HEK293 (cell line): Measurements from ENCODE around the gene TMEM9B.
A peak's percentile ranks its signal among the peaks of the same experiment; 100 is the strongest.

Experiments used
- IKZF3 ChIP-seq: fragments of 450-650 bp; IDR thresholded peaks from 2 replicates; pipeline ENCODE4 v1.5.0; 2018; ENCODE audit warnings: missing biosample characterization, mild to moderate bottlenecking, missing genetic modification characterization, moderate library complexity
- KLF16 ChIP-seq: fragments of 450-650 bp; formaldehyde crosslinking; IDR thresholded peaks from 2 replicates; pipeline ENCODE4 v1.5.1; 2017; ENCODE audit warnings: missing biosample characterization, missing genetic modification characterization
- MZF1 ChIP-seq: fragments of 450-650 bp; formaldehyde crosslinking; IDR thresholded peaks from 2 replicates; pipeline ENCODE4 v1.5.1; 2017; ENCODE audit warnings: missing biosample characterization, missing genetic modification characterization, borderline replicate concordance
- SCRT2 ChIP-seq: fragments of 450-650 bp; formaldehyde crosslinking; IDR thresholded peaks from 2 replicates; pipeline ENCODE4 v1.5.1; 2016; ENCODE audit warnings: missing biosample characterization, missing genetic modification characterization
- TCF7L2 ChIP-seq: IDR thresholded peaks from 2 replicates; pipeline ENCODE4 v1.6.1; 2011; ENCODE audit warnings: low read depth, mild to moderate bottlenecking, inconsistent platforms, low read length, moderate library complexity, borderline replicate concordance
- TRIM28 ChIP-seq: IDR thresholded peaks from 2 replicates; pipeline ENCODE4 v1.6.1; 2011; ENCODE audit warnings: low read length, control low read depth, borderline replicate concordance
- ZBTB1 ChIP-seq: fragments of 450-650 bp; formaldehyde crosslinking; IDR thresholded peaks from 2 replicates; pipeline ENCODE4 v1.5.1; 2016; ENCODE audit warnings: missing biosample characterization, missing genetic modification characterization
- ZBTB20 ChIP-seq: fragments of 450-650 bp; formaldehyde crosslinking; IDR thresholded peaks from 2 replicates; pipeline ENCODE4 v1.5.1; 2016; ENCODE audit warnings: missing biosample characterization, missing genetic modification characterization
- ZBTB48 ChIP-seq: fragments of 450-650 bp; formaldehyde crosslinking; IDR thresholded peaks from 2 replicates; pipeline ENCODE4 v1.5.1; 2016; ENCODE audit warnings: missing biosample characterization, missing genetic modification characterization
- ZFP41 ChIP-seq: fragments of 450-650 bp; formaldehyde crosslinking; IDR thresholded peaks from 2 replicates; pipeline ENCODE4 v1.5.1; 2016; ENCODE audit warnings: missing biosample characterization, missing genetic modification characterization, borderline replicate concordance
- ZNF18 ChIP-seq: fragments of 450-650 bp; formaldehyde crosslinking; IDR thresholded peaks from 2 replicates; pipeline ENCODE4 v1.5.1; 2016; ENCODE audit warnings: missing biosample characterization, missing genetic modification characterization
- ZNF184 ChIP-seq: fragments of 450-650 bp; IDR thresholded peaks from 2 replicates; pipeline ENCODE4 v1.5.1; 2018; ENCODE audit warnings: missing biosample characterization, mild to moderate bottlenecking, missing genetic modification characterization
- ZNF19 ChIP-seq: fragments of 450-650 bp; formaldehyde crosslinking; IDR thresholded peaks from 2 replicates; pipeline ENCODE4; 2016; ENCODE audit warnings: missing biosample characterization, missing genetic modification characterization, low read depth
- ZNF202 ChIP-seq: fragments of 450-650 bp; formaldehyde crosslinking; IDR thresholded peaks from 2 replicates; pipeline ENCODE4 v1.5.1; 2016; ENCODE audit warnings: missing biosample characterization, missing genetic modification characterization, borderline replicate concordance
- ZNF362 ChIP-seq: fragments of 450-650 bp; formaldehyde crosslinking; IDR thresholded peaks from 2 replicates; pipeline ENCODE4 v1.5.1; 2016; ENCODE audit warnings: missing biosample characterization, missing genetic modification characterization
- ZNF366 ChIP-seq: fragments of 450-650 bp; formaldehyde crosslinking; conservative IDR thresholded peaks from 2 replicates; pipeline ENCODE4 v1.5.1; 2016; ENCODE audit warnings: missing biosample characterization, missing genetic modification characterization
- ZNF398 ChIP-seq: fragments of 450-650 bp; formaldehyde crosslinking; IDR thresholded peaks from 2 replicates; pipeline ENCODE4 v1.5.1; 2017; ENCODE audit warnings: missing biosample characterization, missing genetic modification characterization
- ZNF433 ChIP-seq: fragments of 450-650 bp; formaldehyde crosslinking; IDR thresholded peaks from 2 replicates; pipeline ENCODE4 v1.5.1; 2016; ENCODE audit warnings: missing biosample characterization, missing genetic modification characterization, low read depth
- ZNF513 ChIP-seq: fragments of 450-650 bp; IDR thresholded peaks from 2 replicates; pipeline ENCODE4 v1.5.1; 2018; ENCODE audit warnings: missing biosample characterization, missing genetic modification characterization
- ZNF514 ChIP-seq: fragments of 450-650 bp; formaldehyde crosslinking; IDR thresholded peaks from 2 replicates; pipeline ENCODE4 v1.5.1; 2016; ENCODE audit warnings: missing biosample characterization, missing genetic modification characterization
- ZNF529 ChIP-seq: fragments of 450-650 bp; formaldehyde crosslinking; IDR thresholded peaks from 2 replicates; pipeline ENCODE4 v1.5.1; 2017; ENCODE audit warnings: missing genetic modification characterization, missing biosample characterization; ENCODE audit not compliant: insufficient replicate concordance
- ZNF596 ChIP-seq: fragments of 450-650 bp; IDR thresholded peaks from 2 replicates; pipeline ENCODE4 v1.5.0; 2018; ENCODE audit warnings: missing biosample characterization, mild to moderate bottlenecking, missing genetic modification characterization, moderate library complexity
- ZNF654 ChIP-seq: fragments of 450-650 bp; formaldehyde crosslinking; IDR thresholded peaks from 2 replicates; pipeline ENCODE4 v1.5.1; 2016; ENCODE audit warnings: low read depth, missing biosample characterization, missing genetic modification characterization
- ZNF677 ChIP-seq: fragments of 450-650 bp; IDR thresholded peaks from 2 replicates; pipeline ENCODE4 v1.5.0; 2018; ENCODE audit warnings: missing biosample characterization, mild to moderate bottlenecking, missing genetic modification characterization, moderate library complexity
- ZNF692 ChIP-seq: fragments of 450-650 bp; formaldehyde crosslinking; IDR thresholded peaks from 2 replicates; pipeline ENCODE4 v1.5.1; 2016; ENCODE audit warnings: missing biosample characterization, missing genetic modification characterization
- ZNF707 ChIP-seq: fragments of 450-650 bp; formaldehyde crosslinking; IDR thresholded peaks from 2 replicates; pipeline ENCODE4 v1.5.1; 2016; ENCODE audit warnings: missing biosample characterization, missing genetic modification characterization
- ZNF776 ChIP-seq: fragments of 450-650 bp; formaldehyde crosslinking; IDR thresholded peaks from 2 replicates; pipeline ENCODE4 v1.5.0; 2017; ENCODE audit warnings: missing biosample characterization, missing genetic modification characterization, borderline replicate concordance
- TF ChIP-seq, protein P1 (sequence below): fragments of 450-650 bp; formaldehyde crosslinking; IDR thresholded peaks from 2 replicates; pipeline ENCODE4 v1.5.1; 2016; ENCODE audit warnings: missing biosample characterization, missing genetic modification characterization, borderline replicate concordance

TMEM9B gene

GRCh38 chr11:8964324-8965320, at the start of gene TMEM9B (continued):
- TF ChIP-seq ZNF362 (tag by site-specific recombination) (peak; percentile 94), ZNF654 (no peak), ZNF677 (tag by site-specific recombination) (no peak), ZNF707 (tag by site-specific recombination) (no peak), ZNF596 (tag by site-specific recombination) (no peak), ZNF18 (tag by site-specific recombination) (no peak), IKZF3 (tag by site-specific recombination) (no peak), ZBTB1 (tag by site-specific recombination) (no peak), ZNF202 (tag by site-specific recombination) (no peak), KLF16 (peak; percentile 68), ZNF433 (tag by site-specific recombination) (no peak), ZNF776 (tag by site-specific recombination) (no peak), ZBTB20 (tag by site-specific recombination) (peak; percentile 83), ZNF514 (tag by site-specific recombination) (no peak), TRIM28 (no peak), ZNF398 (tag by site-specific recombination) (no peak), ZNF513 (tag by site-specific recombination) (no peak), ZNF692 (tag by site-specific recombination) (no peak; the same call in 1 of the 2 replicates), ZNF529 (tag by site-specific recombination) (no peak), ZFP41 (tag by site-specific recombination) (no peak), ZBTB48 (tag by site-specific recombination) (peak; percentile 12; the same call in 1 of the 2 replicates), ZNF184 (no peak), SCRT2 (no peak), MZF1 (tag by site-specific recombination) (no peak), TCF7L2 (no peak), ZNF19 (no peak), ZNF366 (tag by site-specific recombination) (no peak)
- TF ChIP-seq, protein P1, sequence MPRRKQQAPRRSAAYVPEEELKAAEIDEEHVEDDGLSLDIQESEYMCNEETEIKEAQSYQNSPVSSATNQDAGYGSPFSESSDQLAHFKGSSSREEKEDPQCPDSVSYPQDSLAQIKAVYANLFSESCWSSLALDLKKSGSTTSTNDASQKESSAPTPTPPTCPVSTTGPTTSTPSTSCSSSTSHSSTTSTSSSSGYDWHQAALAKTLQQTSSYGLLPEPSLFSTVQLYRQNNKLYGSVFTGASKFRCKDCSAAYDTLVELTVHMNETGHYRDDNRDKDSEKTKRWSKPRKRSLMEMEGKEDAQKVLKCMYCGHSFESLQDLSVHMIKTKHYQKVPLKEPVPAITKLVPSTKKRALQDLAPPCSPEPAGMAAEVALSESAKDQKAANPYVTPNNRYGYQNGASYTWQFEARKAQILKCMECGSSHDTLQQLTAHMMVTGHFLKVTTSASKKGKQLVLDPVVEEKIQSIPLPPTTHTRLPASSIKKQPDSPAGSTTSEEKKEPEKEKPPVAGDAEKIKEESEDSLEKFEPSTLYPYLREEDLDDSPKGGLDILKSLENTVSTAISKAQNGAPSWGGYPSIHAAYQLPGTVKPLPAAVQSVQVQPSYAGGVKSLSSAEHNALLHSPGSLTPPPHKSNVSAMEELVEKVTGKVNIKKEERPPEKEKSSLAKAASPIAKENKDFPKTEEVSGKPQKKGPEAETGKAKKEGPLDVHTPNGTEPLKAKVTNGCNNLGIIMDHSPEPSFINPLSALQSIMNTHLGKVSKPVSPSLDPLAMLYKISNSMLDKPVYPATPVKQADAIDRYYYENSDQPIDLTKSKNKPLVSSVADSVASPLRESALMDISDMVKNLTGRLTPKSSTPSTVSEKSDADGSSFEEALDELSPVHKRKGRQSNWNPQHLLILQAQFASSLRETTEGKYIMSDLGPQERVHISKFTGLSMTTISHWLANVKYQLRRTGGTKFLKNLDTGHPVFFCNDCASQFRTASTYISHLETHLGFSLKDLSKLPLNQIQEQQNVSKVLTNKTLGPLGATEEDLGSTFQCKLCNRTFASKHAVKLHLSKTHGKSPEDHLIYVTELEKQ (tag by site-specific recombination) = no peak
